CD4-positive, alpha-beta T cell treated with Interleukin-1 beta for 1 hour (primary cell): ENCODE data around the gene UPF1.
"Not testable (repeated sequence)": the region's sequence is repeated elsewhere in the genome, so short reads cannot be mapped to it uniquely, and the experiment has no call there.

Source experiments
- DNase-seq, 2 donors: peaks; one replicate each; pipeline ENCODE4 v3.0.0-alpha.2; 2020 to 2022

UPF1 gene

GRCh38 chr19:18899624-18900560 is 68.1 kb downstream of the UPF1 start:
- DNase-seq, result no peak

DNA sequence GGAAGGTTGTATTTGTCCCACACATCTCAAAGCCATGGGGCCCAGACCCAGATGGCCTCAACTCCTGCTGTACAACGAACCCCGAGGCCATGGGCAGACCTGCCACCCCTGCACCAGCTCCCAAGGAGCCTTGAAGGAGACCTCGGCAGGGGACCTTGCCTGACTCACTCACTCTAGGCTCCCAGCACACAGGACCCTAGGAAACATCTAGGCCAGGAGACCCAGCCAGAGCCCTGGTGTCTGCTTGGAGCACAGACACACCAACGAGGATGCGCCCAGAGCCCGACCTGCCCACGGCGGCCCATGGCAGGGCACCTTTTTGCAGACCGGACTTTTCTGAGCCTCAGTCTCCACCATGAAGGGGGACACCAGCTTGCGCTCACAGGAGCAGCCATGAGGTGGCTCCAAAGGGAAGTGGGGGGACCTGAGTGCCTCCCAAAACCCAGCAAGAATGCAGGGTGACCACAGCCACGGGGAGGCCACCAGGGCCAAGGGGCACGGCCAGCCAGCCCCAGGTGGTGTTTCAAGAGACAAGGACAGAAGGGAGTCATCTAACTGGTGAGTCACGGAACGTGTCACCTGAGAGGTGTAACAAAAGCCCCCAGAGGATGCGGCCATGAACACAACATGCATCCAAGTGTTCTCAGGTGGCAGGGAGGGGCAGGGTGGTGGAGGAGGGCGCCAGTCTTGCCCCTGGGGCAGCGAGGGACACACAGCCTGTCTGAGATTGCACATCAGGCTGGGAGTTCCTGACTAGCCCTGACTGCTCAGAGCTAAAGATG is 69.1 kb downstream of the UPF1 start:
- no peak for DNase-seq

DNA sequence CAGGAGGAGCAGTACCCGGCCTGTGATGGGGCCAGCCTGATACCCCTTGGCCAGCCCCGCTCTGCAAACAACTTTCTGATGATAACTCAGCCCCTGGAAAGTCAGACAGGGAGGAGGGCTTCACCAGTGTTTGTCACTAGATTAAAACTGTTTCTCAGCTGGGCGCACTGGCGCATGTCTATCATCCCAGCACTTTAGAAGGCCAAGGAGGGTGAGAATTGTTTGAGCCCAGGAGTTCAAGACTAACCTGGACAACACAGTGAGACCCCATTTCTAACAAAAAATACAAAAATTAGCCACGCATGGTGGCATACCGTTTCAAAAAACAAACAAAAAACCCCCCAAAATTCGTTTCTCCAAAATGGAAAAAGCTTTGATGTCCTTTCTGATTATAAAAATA is 69.7 kb downstream of the UPF1 start:
- DNase-seq, result no peak

DNA sequence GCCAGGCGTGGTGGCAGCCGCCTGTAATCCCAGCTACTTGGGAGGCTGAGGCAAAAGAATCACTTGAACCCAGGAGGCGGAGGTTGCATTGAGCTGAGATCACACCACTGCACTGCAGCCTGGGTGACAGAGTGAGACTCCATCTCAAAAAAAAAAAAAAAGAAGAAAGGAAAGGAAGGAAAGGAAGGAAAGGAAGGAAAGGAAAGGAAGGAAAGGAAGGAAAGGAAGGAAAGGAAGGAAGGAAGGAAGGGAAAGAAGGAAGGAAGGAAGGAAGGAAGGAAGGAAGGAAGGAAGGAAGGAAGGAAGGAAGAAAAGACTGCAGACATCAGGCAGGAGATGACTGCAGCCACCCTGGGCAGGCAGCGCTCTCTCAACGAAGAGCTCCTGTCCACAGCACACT is 70.8 kb downstream of the UPF1 start:
- not testable (repeated sequence) for DNase-seq

- no peak for DNase-seq
Observed at GRCh38 chr19:18903156-18904037, 71.6 kb downstream of the UPF1 start.

- DNase-seq, result no peak
Observed at GRCh38 chr19:18904334-18905057, 72.7 kb downstream of the UPF1 start.

DNA sequence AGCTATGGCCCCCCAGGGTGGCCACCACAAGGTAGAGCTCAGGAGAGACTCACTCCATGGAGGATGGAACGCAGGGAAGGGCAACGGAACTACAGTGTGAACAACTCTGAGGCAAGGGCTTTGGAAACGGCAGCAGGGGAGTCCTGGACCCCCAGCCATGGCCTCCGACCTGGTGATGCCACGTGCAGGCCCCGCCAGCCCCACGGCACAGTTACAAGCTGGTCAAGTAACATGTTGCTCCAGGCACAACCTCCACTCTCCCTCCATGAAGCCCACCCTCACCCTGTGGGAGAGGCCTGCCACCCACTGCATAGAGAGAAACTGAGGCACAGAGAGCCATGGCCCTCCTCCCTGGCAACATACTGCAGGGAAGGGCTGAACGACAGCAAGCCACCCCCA is 73.3 kb downstream of the UPF1 start:
- no peak for DNase-seq

DNA sequence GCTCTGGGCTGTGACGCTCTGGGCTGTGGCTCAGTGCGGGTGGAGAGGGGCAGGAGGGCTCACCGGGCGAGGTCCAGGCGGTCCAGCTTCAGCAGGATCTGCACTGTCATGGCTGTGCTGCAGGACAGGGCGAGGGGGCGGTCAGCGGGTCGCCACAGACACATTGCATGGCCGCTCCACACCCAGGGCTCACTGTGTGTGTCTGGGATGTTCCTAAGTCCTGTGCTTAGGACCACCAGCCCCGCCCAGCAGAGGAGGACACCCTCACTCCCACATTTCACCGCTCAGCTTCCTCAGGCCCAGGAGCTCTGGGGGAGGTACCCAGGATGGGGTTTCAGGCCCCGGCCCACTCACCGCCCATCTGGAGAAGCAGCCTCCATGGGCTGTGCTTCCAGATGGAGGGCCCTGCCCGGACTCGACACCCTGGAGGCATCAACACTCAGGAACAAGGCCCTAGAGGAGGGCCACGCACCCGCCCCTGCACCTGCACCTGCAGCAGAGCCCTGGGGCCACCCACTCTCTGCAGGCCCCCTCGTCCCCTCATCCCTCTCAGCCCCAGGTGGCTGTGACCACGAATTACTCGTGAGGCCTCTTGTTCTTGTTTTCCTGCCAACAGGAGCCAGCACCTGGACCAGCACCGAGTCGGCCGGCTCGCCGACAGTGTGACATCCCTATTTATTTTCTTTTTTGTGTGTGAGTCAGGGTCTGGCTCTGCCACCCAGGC is 73.9 kb downstream of the UPF1 start:
- no peak for DNase-seq

GRCh38 chr19:18906605-18907519 is 75.1 kb downstream of the UPF1 start:
- DNase-seq, result no peak

DNA sequence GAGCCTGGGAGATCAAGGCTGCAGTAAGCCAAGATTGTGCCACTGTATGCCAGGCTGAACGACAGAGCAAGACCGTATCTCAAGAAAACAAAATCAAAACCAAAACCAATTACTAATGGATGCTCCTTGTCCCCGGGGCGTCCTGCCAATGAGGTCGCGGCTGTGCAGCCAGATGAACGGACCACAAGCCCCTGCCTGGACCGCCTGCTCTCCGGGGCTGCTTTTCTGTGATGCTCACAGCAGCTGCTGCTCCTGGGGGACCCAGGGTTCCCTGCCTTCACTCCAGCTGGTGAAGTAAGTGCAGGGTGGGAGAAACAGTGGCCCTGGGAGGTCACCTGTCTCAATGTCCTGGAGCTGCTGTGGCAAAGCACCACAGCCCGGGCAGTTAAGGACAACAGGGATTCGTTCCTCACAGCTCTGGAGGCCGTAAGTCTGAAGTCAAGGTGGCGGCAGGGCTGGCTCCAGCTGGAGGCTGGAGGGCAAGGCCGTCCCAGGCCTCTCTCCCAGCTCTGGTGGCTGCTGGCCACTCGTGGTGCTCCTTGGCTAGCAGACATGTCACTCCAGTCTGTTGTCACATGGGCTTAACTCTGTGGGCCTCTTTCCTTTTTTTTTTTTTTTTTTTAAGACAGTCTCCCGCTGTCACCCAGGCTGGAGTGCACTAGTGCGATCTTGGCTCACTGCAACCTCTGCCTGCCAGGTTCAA is 77.3 kb downstream of the UPF1 start:
- DNase-seq, result no peak

DNA sequence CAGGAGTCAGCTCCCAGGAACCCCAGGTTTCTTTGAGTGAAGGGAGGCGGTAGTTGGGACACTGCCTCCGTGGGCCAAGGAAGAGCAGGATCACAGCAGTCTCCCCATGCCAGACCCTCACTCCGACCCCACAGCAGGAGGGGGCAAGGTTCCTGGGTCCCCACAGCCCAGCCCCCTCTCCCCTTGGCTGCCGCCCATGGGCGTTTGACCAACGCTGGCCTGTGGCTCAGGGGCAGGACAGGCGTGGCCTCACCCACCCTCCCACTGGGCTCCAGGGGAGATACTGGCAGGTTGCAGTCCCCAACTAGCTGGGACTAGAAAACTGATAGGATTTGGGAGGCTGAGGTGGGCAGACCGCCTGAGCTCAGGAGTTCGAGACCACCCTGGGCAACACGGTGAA is 78.3 kb downstream of the UPF1 start:
- no peak for DNase-seq

DNA sequence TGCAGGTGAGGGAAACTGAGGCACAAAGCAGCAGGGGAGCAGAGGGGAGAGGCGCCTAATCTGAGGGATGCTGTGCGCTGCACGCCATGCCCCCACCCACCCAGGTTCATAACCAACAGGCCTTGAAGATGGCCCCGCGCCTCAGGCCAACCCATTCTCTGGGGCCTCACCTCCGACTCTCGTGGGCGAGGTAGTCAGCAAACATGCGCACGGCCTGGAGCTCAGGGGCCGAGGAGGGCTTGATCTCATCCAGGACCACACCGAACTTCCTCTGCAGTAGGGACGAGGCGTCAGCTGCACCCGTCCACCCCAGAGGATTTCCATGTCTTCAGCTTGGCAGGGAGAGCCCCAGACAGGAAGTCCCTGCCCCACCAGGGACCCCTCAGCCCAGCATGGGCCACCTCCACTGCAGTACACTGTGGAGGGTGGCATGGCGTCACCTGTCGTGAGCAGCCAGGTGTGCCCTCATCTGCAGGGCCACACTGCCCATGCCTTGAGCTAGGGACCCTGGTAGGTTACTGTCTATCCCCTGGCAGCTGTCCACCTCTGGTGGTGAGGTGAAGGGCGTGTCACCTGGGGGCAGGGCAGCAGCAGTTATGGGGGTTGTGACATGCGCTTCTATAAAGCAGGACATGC is 79.2 kb downstream of the UPF1 start:
- no peak for DNase-seq

- no peak for DNase-seq
Observed at GRCh38 chr19:18912933-18913332, 81.2 kb downstream of the UPF1 start.

GRCh38 chr19:18913466-18913865 is 81.7 kb downstream of the UPF1 start:
- no peak for DNase-seq

- DNase-seq, result peak; percentile 31 to 42
Observed at GRCh38 chr19:18915639-18916038, 83.9 kb downstream of the UPF1 start.

DNA sequence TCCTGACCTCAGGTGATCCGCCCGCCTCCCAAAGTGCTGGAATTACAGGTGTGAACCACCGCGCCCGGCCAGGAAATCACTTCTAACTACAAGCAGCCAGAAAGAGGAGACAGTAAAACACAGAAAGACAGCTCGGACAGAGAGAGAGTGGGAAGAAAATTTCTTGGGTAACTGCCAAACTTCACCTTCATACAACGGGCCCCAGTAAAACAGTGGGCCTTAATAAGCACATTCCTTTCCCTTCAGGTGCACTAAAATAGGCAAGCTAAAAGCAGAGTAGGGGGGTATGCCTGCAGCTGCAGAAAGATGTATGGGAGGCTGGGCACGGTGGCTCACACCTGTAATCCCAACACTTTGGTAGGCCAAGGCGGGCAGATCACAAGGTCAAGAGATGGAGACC is 85.8 kb downstream of the UPF1 start:
- not testable (repeated sequence) for DNase-seq
